B cell (primary cell): Measurements from ENCODE around the gene KRTAP2-2. TPM values are rescaled to one million over a fixed set of nuclear protein-coding genes. Genes with fewer than 3 reads are reported as not detected.
"Not testable (repeated sequence)": the region's sequence is repeated elsewhere in the genome, so short reads cannot be mapped to it uniquely, and the experiment has no call there.

ENCODE experiments used
- ATAC-seq: fragments of 200-7000 bp; cut with Tn5 transposase; one replicate; pipeline ENCODE4 v1.10.0; 2021; ENCODE audit warnings: low read depth, mild to moderate bottlenecking, moderate number of reproducible peaks, moderate library complexity
- CTCF ChIA-PET: fragments of 350-600 bp; sonication (Branson Sonifier 250); formaldehyde crosslinking; loops from one replicate; lab custom pipeline; 2021; ENCODE audit warnings: antibody characterized with exemption, inconsistent platforms; lab: Charles Lee
- POLR2A ChIA-PET: fragments of 350-600 bp; sonication (Branson Sonifier 250); formaldehyde crosslinking; loops from one replicate; lab custom pipeline; 2021; ENCODE audit warnings: antibody characterized with exemption; lab: Charles Lee
- DNase-seq: peaks from one replicate; pipeline ENCODE4 v3.0.0; 2013
- H2AFZ ChIP-seq: 2 replicates; pipeline ENCODE4 v1.6.1; 2012; ENCODE audit warnings: mild to moderate bottlenecking, low read depth, low read length; ENCODE audit not compliant: insufficient read depth, poor library complexity, severe bottlenecking
- H3K27ac ChIP-seq, 2 donors: 1 replicate in 1 of 2; 2 replicates in 1 of 2; pipeline ENCODE4 v1.5.1; 2012 to 2013; ENCODE audit warnings: low read length in 2 of 2, mild to moderate bottlenecking in 2 of 2, moderate library complexity in 1 of 2
- H3K27me3 ChIP-seq, 4 experiments: fragments of 200-600 bp in 1 of 4; sonication (generic) in 1 of 4; replicated peaks in 1 of 4; 1 replicate in 2 of 4; 2 replicates in 2 of 4; pipeline versions ENCODE4 v1.6.1 to v1.7.0; 2013 to 2016; ENCODE audit warnings: low read length in 3 of 4, mild to moderate bottlenecking in 2 of 4, mixed read lengths in 1 of 4, moderate library complexity in 1 of 4; ENCODE audit not compliant: insufficient read depth in 4 of 4, control insufficient read depth in 3 of 4; ENCODE audit errors: control extremely low read depth in 1 of 4
- H3K36me3 ChIP-seq, 2 experiments: replicated peaks in 1 of 2; 1 replicate in 1 of 2; 2 replicates in 1 of 2; pipeline versions ENCODE4 v1.6.1 to v1.7.1; 2013; ENCODE audit warnings: low read length in 1 of 2; ENCODE audit not compliant: insufficient read depth in 2 of 2, control insufficient read depth in 1 of 2; ENCODE audit errors: control extremely low read depth in 1 of 2, extremely low read depth in 1 of 2
- H3K4me1 ChIP-seq, 2 donors: fragments of 200-600 bp in 1 of 2; sonication (generic) in 1 of 2; 1 replicate in 1 of 2; 2 replicates in 1 of 2; pipeline versions ENCODE4 v1.5.1 to v1.6.1; 2013 to 2017; ENCODE audit warnings: low read length in 2 of 2; ENCODE audit not compliant: control insufficient read depth in 2 of 2, insufficient read depth in 2 of 2
- H3K4me2 ChIP-seq: replicated peaks from 2 replicates; pipeline ENCODE3; 2012; ENCODE audit warnings: mild to moderate bottlenecking, low read depth, low read length; ENCODE audit not compliant: poor library complexity, severe bottlenecking
- H3K4me3 ChIP-seq, 5 experiments: fragments of 200-600 bp in 1 of 5; sonication (generic) in 1 of 5; 1 replicate in 3 of 5; 2 replicates in 2 of 5; pipeline versions ENCODE4 v1.5.1 to v1.7.0; 2011 to 2016; ENCODE audit warnings: low read length in 4 of 5, mild to moderate bottlenecking in 4 of 5, low read depth in 2 of 5, control low read depth in 1 of 5, moderate library complexity in 1 of 5; ENCODE audit not compliant: insufficient read depth in 1 of 5; ENCODE audit errors: control extremely low read depth in 1 of 5, extremely low read depth in 1 of 5
- H3K79me2 ChIP-seq: fragments of 200-600 bp; sonication (generic); one replicate; pipeline ENCODE4 v1.6.0; 2016; ENCODE audit warnings: low read length; ENCODE audit not compliant: control insufficient read depth, insufficient read depth
- H3K9ac ChIP-seq: fragments of 200-600 bp; sonication (generic); 2 replicates; pipeline ENCODE4 v1.6.1; 2017; ENCODE audit warnings: mild to moderate bottlenecking, low read length, moderate library complexity
- H3K9me3 ChIP-seq, 3 donors: one replicate each; pipeline versions ENCODE4 v1.6.1 to v1.7.1; 2013; ENCODE audit warnings: low read length in 2 of 3; ENCODE audit not compliant: control insufficient read depth in 2 of 3, insufficient read depth in 1 of 3; ENCODE audit errors: control extremely low read depth in 1 of 3
- H4K20me1 ChIP-seq: 2 replicates; pipeline ENCODE4 v1.6.0; 2012; ENCODE audit warnings: mild to moderate bottlenecking, low read length; ENCODE audit not compliant: insufficient read depth, control insufficient read depth, poor library complexity, severe bottlenecking
- H3K27ac Mint-ChIP-seq: one replicate; pipeline ENCODE4 v1.8.0; 2021; ENCODE audit warnings: mixed read lengths
- H3K27me3 Mint-ChIP-seq: one replicate; pipeline ENCODE4 v1.8.0; 2021; ENCODE audit warnings: mixed read lengths
- H3K4me1 Mint-ChIP-seq: one replicate; pipeline ENCODE4 v1.8.0; 2021; ENCODE audit warnings: mixed read lengths
- H3K4me3 Mint-ChIP-seq: one replicate; pipeline ENCODE4 v1.8.0; 2021; ENCODE audit warnings: mixed read lengths
- H3K9me3 Mint-ChIP-seq: one replicate; pipeline ENCODE4 v1.8.0; 2022; ENCODE audit warnings: mixed read lengths; ENCODE audit not compliant: insufficient read depth
- CTCF ChIP-seq: fragments of 200-600 bp; IDR thresholded peaks from one replicate; pipeline ENCODE4 v1.8.0; 2022; ENCODE audit warnings: antibody characterized with exemption, mild to moderate bottlenecking
- EZH2 ChIP-seq: IDR thresholded peaks from 2 replicates; pipeline ENCODE4 v1.6.1; 2012; ENCODE audit warnings: borderline replicate concordance, low read depth, mild to moderate bottlenecking, moderate library complexity, low read length; ENCODE audit not compliant: insufficient read depth, poor library complexity, severe bottlenecking
- WGBS: methylation state at CpG from one replicate; pipeline ENCODE4 v1.1.5; 2013; ENCODE audit warnings: missing lambda C conversion rate; ENCODE audit not compliant: insufficient coverage; 5-methylcytosine and 5-hydroxymethylcytosine counted together
- intact Hi-C: fragments of 100-400 bp; cut with micrococcal nuclease; formaldehyde crosslinking; loops from one replicate; pipeline ENCODE4 v1.10.0; 2022
- polyA plus RNA-seq: library from polyadenylated mRNA; depleted of rRNA; stranded (reverse); fragments of >200 nt; gene quantifications from 2 replicates; pipeline ENCODE4 v1.2.3, GENCODE V29; 2012
- total RNA-seq, 2 donors: library from RNA; stranded (reverse); fragments of 120-200 nt in 1 of 2; gene quantifications; 1 replicate in 1 of 2; 2 replicates in 1 of 2; pipeline versions ENCODE4 v1.2.3 to v1.2.4, GENCODE V29; 2013 to 2022

KRTAP2-2 gene
- total and polyA plus RNA-seq, 2 donors (not counting 1 experiment from before 2014, with no cell fraction given): not detected

- no peak overlapping the region for H3K4me2 ChIP-seq
- no peak for DNase-seq
- no peak overlapping the region for H2AFZ ChIP-seq
- no peaks in the 10 kb centered on the region for H3K79me2 ChIP-seq
- H3K4me1 ChIP-seq: no peaks in the 10 kb centered on the region
- peaks cover 49% of the 10 kb centered on the region for H3K27me3 Mint-ChIP-seq
- H3K9ac ChIP-seq: no peak overlapping the region
- H3K4me3 Mint-ChIP-seq: no peak overlapping the region
- CTCF ChIA-PET: no interaction called here
- no peak overlapping the region for H3K27ac Mint-ChIP-seq
- no peaks in the 10 kb centered on the region for H3K36me3 ChIP-seq
- peaks cover 0 to 6% (median 2%) of the 10 kb centered on the region in 4 experiments for H3K27me3 ChIP-seq
- H3K9me3 ChIP-seq: peaks cover 0 to 2% (median 1%) of the 10 kb centered on the region in 3 donors
- WGBS: no CpG with 5 or more reads among the region's 1 CpG
- no peaks in the 10 kb centered on the region for H4K20me1 ChIP-seq
- H3K27ac ChIP-seq: no peak overlapping the region
- ATAC-seq: no peak
- no peak overlapping the region for H3K4me3 ChIP-seq
- intact Hi-C loops: no loop called here
- TF ChIP-seq EZH2 (no peak), CTCF (no peak)
- H3K4me1 Mint-ChIP-seq: no peaks in the 10 kb centered on the region
- H3K9me3 Mint-ChIP-seq: no peaks in the 10 kb centered on the region
- POLR2A ChIA-PET: no interaction called here
Observed at GRCh38 chr17:41061964-41062363, 6.9 kb upstream of the KRTAP2-2 start.

- ChIA-PET POLR2A (no interaction called here), CTCF (no interaction called here)
- no peaks in the 10 kb centered on the region for H3K9me3 Mint-ChIP-seq
- H3K27ac Mint-ChIP-seq: no peak within 1 kb of the TSS
- H3K79me2 ChIP-seq: no peaks in the 10 kb centered on the region
- ATAC-seq (no peak), DNase-seq (no peak)
- WGBS: 75% methylated on average over 3 of the region's 6 CpGs
- peaks cover 57% of the 10 kb centered on the region for H3K27me3 Mint-ChIP-seq
- no peak within 1 kb of the TSS for H3K9ac ChIP-seq
- no peaks in the 10 kb centered on the region for H3K36me3 ChIP-seq
- no peak for TF ChIP-seq EZH2
- no peak for TF ChIP-seq CTCF
- no peak within 1 kb of the TSS for H3K4me3 Mint-ChIP-seq
- intact Hi-C loops: no loop called here
- H3K4me1 Mint-ChIP-seq: no peaks in the 10 kb centered on the region
- H3K27me3 ChIP-seq: peaks cover 0 to 6% (median 2%) of the 10 kb centered on the region in 4 experiments
- H3K4me3 ChIP-seq: no peak within 1 kb of the TSS
- H3K4me1 ChIP-seq: no peaks in the 10 kb centered on the region
- no peaks in the 10 kb centered on the region for H4K20me1 ChIP-seq
- H3K4me2 ChIP-seq: no peak within 1 kb of the TSS
- H3K27ac ChIP-seq: no peak within 1 kb of the TSS
- no peak within 1 kb of the TSS for H2AFZ ChIP-seq
- peaks cover 0 to 2% (median 1%) of the 10 kb centered on the region in 3 donors for H3K9me3 ChIP-seq
Observed at GRCh38 chr17:41060052-41060604, 5.1 kb upstream of the KRTAP2-2 start, which contains the start of gene KRTAP2-3. Gene KRTAP2-3, minus strand, starts transcription at chr17:41060114. Its CDS starts 64 bp downstream, at chr17:41060050.

- not testable (repeated sequence) for H3K4me2 ChIP-seq
Observed at GRCh38 chr17:41059276-41060051, 4.4 kb upstream of the KRTAP2-2 start.

More at GRCh38 chr17:41059276-41060051, 4.4 kb upstream of the KRTAP2-2 start:
- WGBS: 71% methylated on average over 7 of the region's 31 CpGs
- H3K4me1 Mint-ChIP-seq, CTCF ChIA-PET, POLR2A ChIA-PET, H3K4me3 ChIP-seq, H2AFZ ChIP-seq, H3K4me3 Mint-ChIP-seq, H3K9me3 ChIP-seq, H3K36me3 ChIP-seq, ATAC-seq, H3K27ac Mint-ChIP-seq, H3K79me2 ChIP-seq, intact Hi-C loops, H3K9me3 Mint-ChIP-seq, H3K9ac ChIP-seq, H4K20me1 ChIP-seq, H3K4me1 ChIP-seq, H3K27me3 ChIP-seq, H3K27ac ChIP-seq, DNase-seq: not testable (repeated sequence)
- H3K27me3 Mint-ChIP-seq: peaks cover 57% of the 10 kb centered on the region
